Suppressor macrophage treated with lipopolysaccharide for 1 hour (primary cell): Measurements from ENCODE around the gene RIN3.

Experiments used
- DNase-seq, 3 donors: peaks; one replicate each; pipeline ENCODE4 v3.0.0-alpha.2; 2020 to 2022

RIN3 gene

DNA sequence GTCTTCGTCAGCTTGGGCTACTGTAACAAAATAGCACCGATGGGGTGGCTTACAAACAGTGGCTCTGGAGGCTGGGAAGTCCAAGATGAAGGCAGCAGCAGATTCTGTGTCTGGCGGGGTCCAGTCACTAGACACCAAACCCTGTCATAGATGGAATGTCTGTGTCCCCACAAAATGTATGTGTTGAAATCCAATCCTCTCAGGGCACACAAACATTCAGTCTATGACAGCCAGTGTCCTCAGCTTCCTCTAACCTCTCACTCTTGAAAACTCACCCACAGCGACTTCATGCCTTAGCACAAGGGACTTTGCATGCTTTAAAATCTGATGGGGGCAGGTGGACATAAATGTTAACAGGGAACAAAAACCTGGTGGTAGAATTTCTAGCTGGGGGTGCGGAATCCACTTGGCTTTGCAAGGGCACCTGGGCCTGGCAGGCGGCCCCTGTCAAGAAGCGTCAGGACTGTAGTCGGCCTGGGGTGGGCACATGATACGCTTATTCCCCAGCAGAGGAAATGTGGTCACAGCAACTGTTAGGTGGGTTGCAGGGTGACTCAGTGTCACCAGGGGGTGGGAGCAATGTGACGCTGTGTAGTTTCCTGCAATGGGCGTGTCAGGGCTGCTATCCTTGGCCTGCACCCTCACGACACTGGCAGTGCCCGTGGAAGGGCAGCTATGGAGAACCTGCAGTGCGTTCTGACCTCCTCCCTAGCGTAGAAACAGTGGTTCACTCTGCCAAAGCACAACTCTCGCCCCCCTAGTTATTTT lies 17.7 kb downstream of the RIN3 start:
- peak; percentile 92 to 95 (median 92) for DNase-seq

DNA sequence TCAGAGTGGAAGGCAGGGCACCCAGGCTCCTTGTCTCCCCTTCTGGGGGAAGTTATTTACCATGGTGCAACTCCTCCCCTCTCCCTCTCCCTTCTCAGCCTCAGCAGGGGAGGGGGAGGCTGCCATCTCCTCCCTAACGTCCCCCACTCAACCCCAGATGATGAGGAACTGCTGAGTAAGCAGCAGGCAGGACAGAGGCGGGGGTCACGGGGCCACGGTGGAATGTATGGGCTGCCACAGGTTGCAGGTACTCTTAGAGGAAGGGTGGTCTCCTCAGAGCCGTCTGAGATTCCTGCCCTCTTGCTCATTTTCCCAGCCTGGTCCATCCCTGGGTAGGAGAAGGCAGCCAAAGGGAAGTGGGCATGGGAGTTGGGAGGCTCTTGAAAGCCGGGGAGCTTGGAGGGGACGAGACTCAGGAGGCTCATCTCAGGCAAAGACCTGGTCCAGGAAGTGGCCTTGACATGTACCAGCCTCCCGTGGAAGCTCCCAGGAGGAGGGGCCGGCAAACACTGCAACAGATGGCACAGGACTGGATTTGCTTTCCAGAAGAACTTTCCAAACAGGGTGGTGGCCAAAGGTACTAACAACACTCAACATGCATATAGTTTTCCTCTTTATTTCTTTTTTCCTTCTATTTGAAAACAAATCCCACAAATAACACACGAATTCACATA lies 19.0 kb downstream of the RIN3 start:
- no peak for DNase-seq

DNA sequence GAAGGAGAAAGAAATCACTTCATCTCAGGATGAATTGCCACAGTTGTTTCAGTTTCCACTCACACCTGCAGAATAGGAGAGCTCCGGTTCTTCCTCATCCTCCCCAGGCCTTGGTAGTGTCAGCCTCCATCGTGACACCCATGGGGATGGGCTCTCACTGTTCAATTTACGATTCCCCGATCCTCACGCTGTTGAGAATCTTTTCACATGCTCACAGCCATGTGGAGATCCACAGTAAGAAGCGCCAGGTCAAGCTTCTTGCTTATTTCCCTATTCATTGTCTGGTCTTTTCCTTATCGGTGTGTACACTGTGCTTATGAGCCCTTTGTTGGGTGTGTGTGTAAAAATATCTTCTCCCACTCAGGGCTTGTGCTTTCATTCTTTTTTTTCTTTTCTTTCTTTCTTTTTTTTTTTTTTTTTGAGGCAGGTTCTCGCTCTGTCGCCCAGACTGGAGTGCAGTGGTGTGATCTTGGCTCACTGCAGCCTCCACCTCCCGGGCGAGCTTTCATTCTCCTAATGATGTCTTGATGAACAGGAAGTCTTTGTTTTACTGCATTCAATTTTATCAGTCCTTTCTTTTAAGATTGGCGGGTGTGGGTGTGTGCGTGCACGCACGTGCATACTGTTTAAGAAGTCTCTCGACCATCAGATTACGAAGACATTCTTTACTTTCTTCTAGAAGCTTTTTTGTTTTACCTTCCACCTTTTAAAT lies 21.5 kb downstream of the RIN3 start:
- no peak for DNase-seq

DNA sequence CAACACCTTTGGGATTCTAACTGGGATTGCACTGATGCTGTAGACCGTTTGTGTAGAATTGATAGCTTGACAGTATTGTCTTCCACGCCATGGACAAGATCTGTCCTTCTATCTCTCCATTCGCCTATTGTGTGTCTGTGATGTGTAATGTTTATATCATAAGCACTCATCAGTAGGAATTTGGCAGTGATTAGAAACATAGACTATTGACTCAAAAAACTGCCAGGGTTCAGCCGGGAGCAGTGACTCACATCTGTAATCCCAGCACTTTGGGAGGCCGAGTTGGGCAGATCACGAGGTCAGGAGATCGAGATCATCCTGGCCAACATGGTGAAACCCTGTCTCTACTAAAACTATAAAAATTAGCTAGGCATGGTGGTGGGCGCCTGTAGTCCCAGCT lies 22.6 kb downstream of the RIN3 start:
- DNase-seq, result peak in 2 of 3 donors; percentile 44 to 64

DNA sequence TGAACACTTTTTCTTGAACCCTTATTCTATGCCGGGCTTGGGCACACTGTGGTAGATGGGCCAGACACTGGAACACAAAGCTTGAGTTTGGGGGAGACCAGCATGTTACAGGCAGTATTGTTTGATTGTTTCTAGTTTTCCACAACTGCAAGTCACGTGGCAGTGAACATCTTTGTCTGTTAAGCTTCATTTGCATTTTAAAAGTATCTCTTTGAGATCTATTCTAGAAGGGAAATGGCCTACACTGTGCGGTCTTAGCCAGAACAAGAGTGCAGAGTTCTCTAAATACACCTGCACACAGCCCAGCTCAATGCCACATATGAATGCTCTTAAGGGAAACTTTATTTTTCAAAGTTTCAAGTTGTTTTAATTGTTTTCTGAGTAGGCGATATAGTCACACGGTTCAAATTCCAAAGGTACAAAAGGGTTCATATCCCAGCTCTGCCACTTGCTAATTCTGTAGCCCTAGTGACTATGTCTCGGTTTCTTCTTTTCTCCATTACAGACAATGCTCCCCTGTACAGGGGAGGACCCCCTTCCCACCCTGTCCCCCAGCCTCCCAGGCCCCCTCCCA lies 24.9 kb downstream of the RIN3 start:
- DNase-seq, result no peak

DNA sequence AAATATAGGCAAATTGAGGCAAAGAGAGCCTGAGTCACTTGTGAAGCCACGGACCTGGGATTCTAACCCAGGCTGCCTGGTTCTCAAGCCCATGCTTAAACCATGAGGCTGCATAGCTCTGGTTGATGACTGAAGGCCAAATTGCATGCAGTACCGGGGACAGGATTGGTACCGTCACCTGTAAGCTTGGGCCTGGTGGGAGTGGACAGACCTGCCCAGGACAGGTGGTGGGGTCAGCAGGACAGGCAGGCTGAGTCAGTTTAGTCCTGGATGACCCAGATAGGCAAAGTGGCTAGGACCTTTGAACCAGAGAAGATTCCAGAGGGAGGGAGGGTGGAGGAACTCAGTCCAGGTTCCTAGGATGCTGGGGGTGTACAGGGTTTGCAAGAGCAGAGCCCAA lies 25.8 kb downstream of the RIN3 start:
- no peak for DNase-seq

DNA sequence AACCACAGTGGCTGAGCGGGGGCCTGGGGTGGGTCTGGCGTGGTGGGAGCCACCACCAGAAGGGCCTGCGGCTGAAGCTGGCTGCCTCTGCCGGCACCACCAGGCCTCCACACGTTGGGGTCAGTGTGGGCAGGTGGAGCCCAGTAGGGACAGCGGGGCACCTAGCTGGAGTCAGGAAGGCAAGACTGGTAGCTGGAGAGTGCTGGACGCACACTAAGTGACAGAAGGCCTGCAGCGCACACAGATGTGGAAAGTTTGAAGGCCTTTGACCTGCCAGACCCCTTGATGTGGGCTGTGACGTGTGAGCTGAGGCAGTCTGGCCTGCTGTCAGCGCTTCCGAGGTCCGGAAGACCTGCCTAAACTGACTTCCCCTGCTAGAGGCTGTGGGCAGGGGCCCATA lies 26.3 kb downstream of the RIN3 start:
- DNase-seq, result no peak

DNA sequence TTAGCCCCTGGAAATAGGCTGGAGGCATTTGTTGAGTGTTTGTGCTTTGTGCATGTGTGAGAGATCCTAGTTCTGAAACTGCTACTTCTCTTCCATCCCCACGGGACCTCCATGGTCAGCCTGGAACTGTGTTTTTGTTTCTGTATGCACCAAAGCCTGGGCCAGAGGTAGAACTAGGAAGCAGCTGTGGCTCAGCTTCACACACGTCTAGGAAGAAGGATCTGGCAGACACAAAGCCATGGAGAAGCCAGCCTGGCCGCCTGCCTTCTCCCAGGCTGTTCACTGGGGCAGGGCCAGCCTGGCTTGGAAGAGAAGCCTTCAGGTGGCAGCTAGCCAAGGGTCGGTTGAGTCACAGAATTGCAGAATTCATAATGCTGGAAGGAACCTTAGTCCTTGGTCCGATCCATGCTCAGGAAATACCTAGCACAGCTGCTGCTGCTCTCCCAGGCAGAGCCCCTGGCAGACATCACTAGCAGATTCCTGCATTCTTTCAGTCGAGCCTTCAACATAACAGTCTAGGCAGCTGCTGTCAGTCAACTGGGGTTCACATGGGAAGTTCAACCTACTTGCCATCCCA lies 27.0 kb downstream of the RIN3 start:
- DNase-seq, result peak; percentile 56 to 78 (median 76)

DNA sequence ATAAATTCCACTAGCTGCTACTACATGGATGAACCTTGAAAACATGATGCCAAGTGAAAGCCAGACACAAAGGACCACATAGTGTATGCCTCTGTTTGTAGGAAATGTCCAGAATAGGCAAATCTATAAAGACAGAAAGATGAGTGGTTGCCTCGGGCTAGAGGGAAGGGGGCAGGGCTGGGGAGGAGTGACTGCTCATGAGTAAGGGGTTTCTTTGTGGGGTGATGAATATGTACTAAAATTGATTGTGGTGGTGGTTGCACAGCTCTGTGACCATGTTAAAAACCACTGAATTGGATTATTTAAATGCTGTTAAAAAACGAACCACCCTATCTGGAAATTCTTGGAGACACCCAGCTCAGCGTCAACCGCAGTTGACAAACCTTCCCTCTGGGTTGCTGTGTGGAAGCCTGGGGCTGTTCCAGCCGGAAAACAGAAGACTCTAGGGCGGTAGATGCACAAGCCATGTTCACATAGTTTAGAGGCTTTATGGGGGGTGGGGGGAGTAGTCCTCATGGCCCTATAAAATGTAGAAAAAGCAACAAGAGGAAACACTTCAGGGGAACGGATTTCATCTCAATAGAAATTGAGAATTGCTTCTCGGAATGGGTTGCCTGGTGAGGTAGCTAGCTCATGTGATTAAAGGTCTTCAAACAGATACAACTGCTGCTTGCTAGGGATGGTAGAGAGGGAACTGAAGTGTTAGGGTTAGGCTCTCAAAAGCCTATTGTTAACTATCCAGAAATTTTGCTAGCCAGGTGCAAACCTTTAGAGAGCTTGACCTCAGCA lies 29.4 kb downstream of the RIN3 start:
- no peak for DNase-seq

DNA sequence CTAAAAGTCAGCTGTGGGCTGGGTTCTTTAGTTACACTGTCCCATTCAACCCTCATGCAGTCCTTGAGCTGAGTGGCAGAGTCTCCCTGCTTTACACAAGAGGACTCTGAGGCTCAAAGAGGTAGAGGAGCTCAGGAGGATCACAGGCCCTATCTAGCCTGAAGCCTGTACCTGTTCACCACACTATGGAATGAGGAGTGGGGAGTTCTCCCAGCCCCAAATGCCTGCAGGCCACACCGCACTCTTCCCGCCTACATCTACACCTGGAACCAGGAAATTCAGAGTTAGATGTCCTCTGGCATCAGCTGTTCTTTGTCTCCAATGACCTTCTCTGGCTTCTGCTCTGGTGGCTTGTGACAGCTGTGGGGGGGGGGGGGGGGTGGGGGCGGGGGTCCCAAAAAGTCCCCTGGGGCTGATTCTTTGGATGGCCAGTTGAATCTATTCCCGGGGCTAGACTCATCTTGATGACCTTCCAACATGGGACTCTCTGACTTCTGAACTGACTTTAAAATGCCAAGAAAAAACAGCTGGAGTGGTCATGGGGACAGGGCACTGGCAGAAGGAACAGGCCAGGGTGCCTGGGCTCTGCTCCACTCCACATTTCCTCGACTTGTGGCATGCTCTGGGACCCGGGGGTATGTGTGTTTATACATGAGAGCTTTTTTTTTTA lies 30.6 kb downstream of the RIN3 start:
- no peak for DNase-seq

DNA sequence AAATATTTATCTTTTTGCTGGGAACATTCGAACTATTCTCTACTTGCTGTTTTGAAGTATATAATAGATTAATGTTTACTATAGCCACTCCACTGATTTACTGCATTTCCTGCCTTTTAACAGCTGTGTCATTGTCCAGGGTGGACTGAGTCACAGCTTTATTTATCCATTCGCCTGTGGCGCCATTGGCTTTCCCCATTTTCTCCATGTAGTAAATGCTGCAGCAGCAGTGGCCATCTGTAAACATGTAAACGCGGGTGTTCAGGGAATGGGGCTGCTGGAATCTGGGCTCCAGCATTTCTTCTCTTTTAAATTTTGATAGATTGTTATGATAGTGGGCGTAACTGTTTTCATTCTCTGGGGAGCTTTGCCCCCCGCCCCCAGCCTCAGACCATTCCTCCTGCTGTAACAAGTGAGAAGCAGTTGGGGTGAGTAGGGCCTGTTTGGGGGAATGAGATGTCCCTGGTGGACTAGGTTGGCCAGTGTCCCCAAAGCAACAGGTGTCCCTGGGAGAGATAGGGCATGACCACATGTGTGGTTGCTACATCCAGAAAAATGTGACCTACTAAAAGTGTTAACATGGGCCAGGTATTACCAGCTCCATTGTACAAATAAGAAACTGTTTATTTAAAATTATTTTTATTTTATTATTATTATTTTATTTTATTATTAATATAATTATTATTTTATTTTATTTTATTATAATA lies 32.9 kb downstream of the RIN3 start:
- DNase-seq, result peak; percentile 52 to 61 (median 54)

DNA sequence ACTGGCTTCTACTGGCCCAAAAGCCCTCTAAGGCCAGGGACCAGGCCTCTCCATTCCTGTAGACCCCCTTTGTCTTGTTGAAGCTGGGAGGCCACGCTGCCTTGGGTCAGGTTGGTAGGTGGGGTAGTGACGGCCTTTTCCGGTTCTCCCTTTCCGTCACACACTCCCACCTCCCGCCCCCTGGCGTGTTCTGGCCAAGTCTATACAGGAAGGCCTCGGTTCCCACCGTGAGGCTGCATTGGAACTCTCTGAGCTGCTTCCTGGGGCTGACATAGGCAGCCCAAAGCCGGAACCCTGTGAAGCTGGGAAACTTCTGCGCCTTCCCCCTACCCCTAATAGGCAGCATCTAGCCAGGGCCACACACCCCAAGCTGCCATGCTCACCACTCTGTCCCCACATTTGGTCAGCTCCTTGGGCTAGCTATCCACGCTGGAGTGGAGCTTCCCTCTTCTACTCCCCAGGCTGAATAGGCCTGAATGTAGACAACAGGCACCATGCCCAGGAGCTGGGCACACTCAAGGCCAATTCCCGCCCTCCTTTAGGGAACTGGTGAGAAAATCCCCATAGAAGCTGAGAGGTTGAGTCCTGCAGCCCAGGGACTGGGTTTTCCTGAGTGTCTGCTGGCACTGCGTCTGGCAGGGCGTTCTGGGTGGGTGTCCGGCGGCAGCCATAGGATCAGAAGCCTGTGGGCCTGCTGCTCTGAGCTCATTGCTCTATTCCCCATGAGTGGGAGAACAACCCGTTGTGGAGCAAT lies 35.7 kb downstream of the RIN3 start:
- peak; percentile 77 to 89 (median 84) for DNase-seq

DNA sequence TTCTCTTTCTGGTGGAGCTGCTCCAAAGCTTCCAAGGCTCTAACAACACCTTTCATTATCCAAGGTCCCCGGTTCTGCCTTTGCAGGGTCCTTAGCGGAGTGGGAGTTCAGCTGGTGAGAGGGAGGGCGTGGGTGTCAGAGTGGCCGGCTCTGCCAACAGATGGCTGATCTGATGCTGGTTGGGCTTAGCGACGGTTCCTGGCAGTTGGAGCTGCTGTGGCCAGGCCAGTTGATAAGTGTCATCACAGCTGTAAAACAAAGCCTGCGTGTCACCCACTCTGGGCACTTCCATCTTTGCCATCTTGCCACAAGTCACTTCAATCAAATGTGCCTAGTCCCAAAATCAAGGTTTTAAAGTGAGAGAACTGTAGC lies 36.3 kb downstream of the RIN3 start:
- DNase-seq, result peak; percentile 71 to 76 (median 72)

DNA sequence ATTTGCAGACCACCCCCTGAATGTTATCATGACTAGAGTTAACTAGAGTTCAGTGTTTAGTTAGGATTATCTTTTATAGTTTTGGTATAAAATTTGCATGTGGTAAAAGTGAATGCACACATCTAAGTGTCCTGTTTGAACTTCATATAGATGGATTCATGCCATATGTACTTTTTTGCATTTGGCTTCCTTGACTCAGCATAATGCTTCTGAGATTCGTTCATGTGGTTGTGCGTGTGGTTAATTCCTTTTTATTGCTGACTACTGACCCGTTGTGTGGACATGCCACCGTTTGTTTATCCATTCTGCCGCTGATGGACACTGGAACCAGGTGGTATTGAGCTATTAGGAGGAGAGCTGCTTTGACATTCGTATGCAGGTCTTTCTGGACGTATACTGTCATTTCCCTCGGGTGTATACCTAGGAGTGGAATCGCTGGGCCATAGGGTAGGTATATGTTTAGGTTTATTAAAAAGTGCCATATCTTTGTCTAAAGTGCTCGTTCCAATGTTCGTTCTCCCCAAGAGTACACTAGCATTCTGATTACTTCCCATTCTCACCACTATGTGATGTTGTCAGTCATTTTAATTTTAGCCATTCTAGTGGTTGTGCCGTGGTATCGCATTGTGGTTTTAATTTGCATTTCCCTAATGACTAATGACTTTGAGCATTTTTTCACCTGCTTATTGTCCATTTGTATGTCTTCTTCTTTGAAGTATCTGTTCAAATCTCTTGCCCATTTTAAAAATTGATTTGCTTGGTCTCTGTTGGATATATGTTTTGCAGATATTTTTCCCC lies 37.7 kb downstream of the RIN3 start:
- DNase-seq, result peak; percentile 54 to 76 (median 72)

DNA sequence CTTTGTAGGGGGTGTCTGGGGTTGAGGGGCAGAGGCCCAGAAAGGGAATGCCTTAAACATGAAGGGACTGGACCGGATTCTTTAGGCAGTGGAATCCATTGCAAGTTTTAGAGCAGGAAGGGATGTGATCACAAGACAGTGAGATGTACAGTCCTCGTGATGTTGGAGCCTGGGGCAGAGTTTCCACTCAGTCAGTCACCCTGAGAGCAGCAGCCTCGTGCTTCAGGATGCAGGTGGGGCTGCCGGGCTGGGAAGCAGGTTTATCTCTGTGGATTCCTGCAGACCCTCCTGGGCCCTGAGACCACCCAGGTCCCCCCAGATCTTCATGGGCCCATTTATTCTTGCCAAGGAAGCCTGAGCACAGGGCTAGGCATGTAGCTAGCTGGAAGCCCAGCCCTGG lies 38.5 kb downstream of the RIN3 start:
- peak; percentile 61 to 69 (median 68) for DNase-seq

DNA sequence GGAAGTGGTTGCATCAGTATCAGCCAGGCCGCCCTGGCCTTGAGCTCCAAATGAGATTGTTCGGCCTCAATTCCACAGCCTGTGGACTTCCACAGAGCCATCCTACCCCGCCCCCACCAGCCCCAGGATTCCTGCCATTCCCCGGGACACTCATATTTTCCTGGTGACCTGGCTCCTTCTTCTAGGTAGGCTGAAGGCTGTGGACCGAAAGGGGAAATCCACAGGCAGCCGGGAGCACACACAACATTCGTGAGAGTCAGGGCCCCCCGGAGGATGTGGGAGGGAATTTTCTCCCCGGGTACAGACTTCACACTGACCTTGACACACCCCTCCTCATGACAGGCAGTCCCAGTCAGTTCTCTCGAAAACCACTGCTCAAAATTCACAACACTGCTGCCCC lies 39.9 kb downstream of the RIN3 start:
- peak; percentile 44 to 62 (median 52) for DNase-seq

DNA sequence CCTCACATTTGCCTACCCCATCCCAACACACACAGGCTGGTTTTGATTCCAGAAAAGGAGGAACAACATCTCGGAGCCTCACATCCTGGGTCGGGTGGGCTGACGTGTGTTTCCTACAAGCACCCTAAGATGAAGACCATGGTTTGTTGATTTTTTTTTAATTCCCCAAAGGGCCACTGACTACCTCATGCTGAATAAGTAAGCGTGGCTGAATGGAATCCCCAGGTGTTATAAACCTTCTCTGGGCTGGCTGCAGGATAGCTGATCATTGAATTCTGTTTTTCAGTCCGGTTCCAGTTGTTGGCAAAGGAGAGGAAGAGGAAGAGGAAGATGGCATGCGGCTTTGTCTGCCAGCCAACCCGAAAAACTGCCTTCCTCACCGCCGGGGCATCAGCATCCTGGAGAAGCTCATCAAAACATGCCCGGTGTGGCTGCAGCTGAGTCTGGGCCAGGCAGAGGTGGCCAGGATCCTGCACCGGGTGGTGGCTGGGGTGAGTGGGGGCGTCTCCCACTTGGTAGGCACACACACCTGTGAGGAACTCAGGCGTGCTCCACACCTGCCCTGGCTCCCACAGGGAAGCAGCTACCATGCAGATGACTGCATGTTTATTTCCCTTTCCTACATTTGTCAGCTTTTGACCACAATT lies 42.0 kb downstream of the RIN3 start:
- DNase-seq, result no peak

DNA sequence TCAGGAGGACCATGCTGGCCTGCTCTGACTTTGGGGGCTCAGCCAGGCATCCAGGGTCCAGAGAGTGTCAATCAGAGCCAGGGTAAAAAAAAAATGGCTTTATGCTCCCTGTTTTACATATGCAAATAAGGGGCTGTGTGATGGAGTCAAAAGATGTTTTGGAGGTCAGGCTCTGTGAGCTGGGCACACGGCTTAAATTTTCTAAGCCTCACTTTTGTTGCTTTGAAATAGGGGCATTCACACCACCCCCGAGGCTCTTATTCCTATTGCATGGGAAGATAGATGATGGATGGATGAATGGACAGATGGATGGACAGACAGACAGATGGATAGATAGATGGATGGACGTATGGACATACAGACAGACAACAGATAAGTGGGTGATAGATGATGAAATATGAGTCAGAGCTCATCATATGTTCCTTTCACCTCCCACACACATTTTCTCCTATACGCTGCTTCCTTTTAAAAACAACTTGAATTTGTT lies 42.7 kb downstream of the RIN3 start:
- DNase-seq, result peak; percentile 57 to 79 (median 77)
